HCT116 (cell line): Measurements from ENCODE around the gene IL15RA. TPM values are rescaled to one million over a fixed set of nuclear protein-coding genes. Genes with fewer than 3 reads are reported as not detected.

ENCODE experiments used
- ATAC-seq: fragments of 200-7000 bp; cut with Tn5 transposase; 2 replicates; pipeline ENCODE4 v1.9.1; 2020; ENCODE audit warnings: mild to moderate bottlenecking, moderate library complexity
- BruUV-seq: library from RNA; stranded (reverse); fragments of 400-500 nt; replicated peaks from 2 replicates; lab custom pipeline; 2021; lab: Mats Ljungman, UMichigan
- CTCF ChIA-PET: fragments of 300-600 bp; sonication (Branson Sonifier 250); formaldehyde crosslinking; loops from one replicate; lab custom pipeline; 2021; ENCODE audit warnings: antibody characterized with exemption; lab: Charles Lee
- POLR2A ChIA-PET: fragments of 300-600, 350-600 bp; sonication (Branson Sonifier 250); formaldehyde crosslinking; loops from one replicate; lab custom pipeline; 2021; ENCODE audit warnings: antibody characterized with exemption; lab: Charles Lee
- RAD21 ChIA-PET, 2 experiments: fragments of 300-600 bp; sonication (Branson Sonifier 250); formaldehyde crosslinking; loops; one replicate each; lab custom pipeline; 2023; ENCODE audit warnings: low total read pairs in 2 of 2; ENCODE audit not compliant: uncharacterized antibody in 2 of 2, unreplicated experiment in 2 of 2, low non-redundant PET in 1 of 2; lab: Charles Lee
- DNase-seq: peaks from one replicate; pipeline ENCODE4 v3.0.0-alpha.2; 2010; ENCODE audit warnings: low read depth, low spot score
- H2AFZ ChIP-seq: fragments of 200-600 bp; shearing (Covaris generic), sonication (generic); 2 replicates; pipeline ENCODE4 v1.6.1; 2017; ENCODE audit warnings: low read depth, mixed run types, mixed read lengths, antibody characterized with exemption, low read length; ENCODE audit not compliant: poor library complexity, severe bottlenecking
- H3K27ac ChIP-seq: 2 replicates; pipeline ENCODE4 v1.5.1; 2012; ENCODE audit warnings: low read depth, low read length
- H3K27me3 ChIP-seq: fragments of 200-600 bp; sonication (generic); 2 replicates; pipeline ENCODE4 v1.6.1; 2016; ENCODE audit warnings: mixed run types, low read length, mixed read lengths; ENCODE audit not compliant: insufficient read depth
- H3K36me3 ChIP-seq, 2 experiments: fragments of 200-500 bp in 1 of 2; fragments of 200-600 bp in 1 of 2; sonication (Bioruptor generic) in 1 of 2; sonication (generic) in 1 of 2; 2 replicates each; pipeline versions ENCODE4 v1.5.1 to v1.6.1; 2014 to 2016; ENCODE audit warnings: low read length in 2 of 2, inconsistent platforms in 1 of 2, mixed read lengths in 1 of 2, mixed run types in 1 of 2; ENCODE audit not compliant: insufficient read depth in 2 of 2, control insufficient read depth in 1 of 2
- H3K4me1 ChIP-seq, 2 experiments: fragments of 200-600 bp in 1 of 2; sonication (generic) in 1 of 2; 2 replicates each; pipeline versions ENCODE4 v1.5.1 to v1.6.1; 2012 to 2017; ENCODE audit warnings: low read length in 2 of 2, inconsistent platforms in 1 of 2, mild to moderate bottlenecking in 1 of 2, mixed read lengths in 1 of 2, mixed run types in 1 of 2, moderate library complexity in 1 of 2; ENCODE audit not compliant: insufficient read depth in 2 of 2, control insufficient read depth in 1 of 2
- H3K4me2 ChIP-seq: fragments of 200-600 bp; sonication (generic); 2 replicates; pipeline ENCODE4 v1.6.1; 2017; ENCODE audit warnings: mixed run types, low read length, mixed read lengths
- H3K4me3 ChIP-seq, 2 experiments: fragments of 200-600 bp in 1 of 2; sonication (generic) in 1 of 2; replicated peaks in 1 of 2; 2 replicates each; pipeline ENCODE4 v1.5.1; 2011 to 2016; ENCODE audit warnings: low read length in 2 of 2, control low read depth in 1 of 2, low read depth in 1 of 2, mild to moderate bottlenecking in 1 of 2, mixed read lengths in 1 of 2, mixed run types in 1 of 2
- H3K79me2 ChIP-seq: fragments of 200-600 bp; sonication (generic); 2 replicates; pipeline ENCODE4 v1.6.1; 2017; ENCODE audit warnings: mild to moderate bottlenecking, mixed run types, low read length, moderate library complexity, mixed read lengths; ENCODE audit not compliant: insufficient read depth
- H3K9ac ChIP-seq: fragments of 200-600 bp; sonication (generic); 2 replicates; pipeline ENCODE4 v1.6.1; 2016; ENCODE audit warnings: low read length, mixed read lengths
- H3K9me2 ChIP-seq: fragments of 200-600 bp; sonication (generic), shearing (Covaris generic); 2 replicates; pipeline ENCODE4 v1.6.1; 2017; ENCODE audit warnings: mixed run types, mild to moderate bottlenecking, moderate library complexity; ENCODE audit not compliant: insufficient read depth
- H3K9me3 ChIP-seq, 2 experiments: fragments of 200-500 bp in 1 of 2; fragments of 200-600 bp in 1 of 2; sonication (Bioruptor generic) in 1 of 2; sonication (generic) in 1 of 2; 2 replicates each; pipeline ENCODE4 v1.6.1; 2014 to 2017; ENCODE audit warnings: low read length in 2 of 2, mixed read lengths in 2 of 2, inconsistent platforms in 1 of 2, low read depth in 1 of 2, mild to moderate bottlenecking in 1 of 2, mixed run types in 1 of 2, moderate library complexity in 1 of 2; ENCODE audit not compliant: control insufficient read depth in 1 of 2, insufficient read depth in 1 of 2
- H4K20me1 ChIP-seq: fragments of 200-600 bp; sonication (generic), shearing (Covaris generic); 2 replicates; pipeline ENCODE4 v1.6.1; 2017; ENCODE audit warnings: mixed run types, mild to moderate bottlenecking, moderate library complexity; ENCODE audit not compliant: insufficient read depth
- ATF3 ChIP-seq: IDR thresholded peaks from 2 replicates; pipeline ENCODE4 v1.6.1; 2012
- CBX3 ChIP-seq: IDR thresholded peaks from 2 replicates; pipeline ENCODE4 v1.6.1; 2012; ENCODE audit warnings: low read depth
- CEBPB ChIP-seq: IDR thresholded peaks from 2 replicates; pipeline ENCODE4 v1.6.1; 2012; ENCODE audit warnings: low read depth
- CTCF ChIP-seq, 3 experiments: fragments of 200-600 bp in 1 of 3; sonication (generic) in 1 of 3; IDR thresholded peaks in 2 of 3; conservative IDR thresholded peaks in 1 of 3; 2 replicates each; pipeline ENCODE4 v1.5.1; 2012 to 2017; ENCODE audit warnings: low read depth in 2 of 3, low read length in 2 of 3, antibody characterized with exemption in 1 of 3, borderline replicate concordance in 1 of 3, control low read depth in 1 of 3, mild to moderate bottlenecking in 1 of 3, mixed read lengths in 1 of 3, mixed run types in 1 of 3, moderate library complexity in 1 of 3; ENCODE audit not compliant: insufficient read depth in 1 of 3
- EGR1 ChIP-seq: IDR thresholded peaks from 2 replicates; pipeline ENCODE4 v1.6.1; 2012; ENCODE audit warnings: low read depth
- ELF1 ChIP-seq: IDR thresholded peaks from 2 replicates; pipeline ENCODE4 v1.6.1; 2012; ENCODE audit warnings: low read depth, borderline replicate concordance
- EZH2 ChIP-seq: fragments of 200-600 bp; sonication (generic); IDR thresholded peaks from 2 replicates; pipeline ENCODE4 v1.6.1; 2017; ENCODE audit warnings: antibody characterized with exemption, mixed run types
- EZH2phosphoT487 ChIP-seq: fragments of 200-600 bp; IDR thresholded peaks from 2 replicates; pipeline ENCODE4 v1.6.1; 2018; ENCODE audit warnings: antibody characterized with exemption, borderline replicate concordance
- FOSL1 ChIP-seq: IDR thresholded peaks from 2 replicates; pipeline ENCODE4 v1.6.1; 2012; ENCODE audit warnings: low read depth
- JUND ChIP-seq: IDR thresholded peaks from 2 replicates; pipeline ENCODE4 v1.6.1; 2012
- POLR2AphosphoS5 ChIP-seq: IDR thresholded peaks from 2 replicates; pipeline ENCODE4 v1.6.1; 2011; ENCODE audit warnings: mild to moderate bottlenecking, low read depth, low read length, moderate library complexity
- REST ChIP-seq: IDR thresholded peaks from 2 replicates; pipeline ENCODE4 v1.6.1; 2012; ENCODE audit warnings: low read depth
- SIN3A ChIP-seq: IDR thresholded peaks from 2 replicates; pipeline ENCODE4 v1.6.1; 2012; ENCODE audit warnings: low read depth
- SP1 ChIP-seq: IDR thresholded peaks from 2 replicates; pipeline ENCODE4 v1.6.1; 2012; ENCODE audit warnings: low read depth
- SRF ChIP-seq: IDR thresholded peaks from 2 replicates; pipeline ENCODE4 v1.6.1; 2012; ENCODE audit warnings: low read depth
- TCF7L2 ChIP-seq: IDR thresholded peaks from 2 replicates; pipeline ENCODE4 v1.7.0; 2011; ENCODE audit warnings: borderline replicate concordance, inconsistent platforms; ENCODE audit not compliant: insufficient read depth, insufficient read length; ENCODE audit errors: extremely low read depth
- intact Hi-C: fragments of 100-400 bp; cut with micrococcal nuclease; formaldehyde crosslinking; loops from 2 replicates; pipeline ENCODE4 v1.10.0; 2022
- total RNA-seq: library from RNA; stranded (reverse); gene quantifications from one replicate; pipeline ENCODE4 v1.2.1, GENCODE V29; 2021; ENCODE audit not compliant: unreplicated experiment

Gene IL15RA
- total RNA-seq, 1 experiment from 2014 or later = 10.5 TPM

- TF ChIP-seq CTCF (IDR thresholded peaks at IDR 0.05 in 2 of 3, conservative IDR thresholded peaks at IDR 0.05 in 1 of 3; ENCODE audit: borderline replicate concordance in 1 of 3, insufficient read depth in 1 of 3, low read depth in 2 of 3, low read length in 2 of 3) = no peak
Observed at GRCh38 chr10:5915451-5915850, 61.9 kb downstream of the IL15RA start (continued).

GRCh38 chr10:5913736-5914135, 63.6 kb downstream of the IL15RA start:
- Histone ChIP-seq H4K20me1 (no peaks in the 10 kb centered on the region), H3K9me3 (no peaks in the 10 kb centered on the region), H3K4me2 (no peak overlapping the region), H3K79me2 (no peaks in the 10 kb centered on the region), H3K4me1 (no peaks in the 10 kb centered on the region), H3K9ac (no peak overlapping the region), H3K4me3 (no peak overlapping the region), H3K36me3 (peaks cover 49 to 75% of the 10 kb centered on the region in 2 experiments), H3K27ac (no peak overlapping the region), H3K27me3 (no peaks in the 10 kb centered on the region), H2AFZ (no peak overlapping the region), H3K9me2 (no peaks in the 10 kb centered on the region)
- DNase-seq (no peak), ATAC-seq (no peak)
- ChIA-PET CTCF (no interaction called here), POLR2A (no interaction called here), RAD21 (no interaction called here)
- TF ChIP-seq SP1 (no peak), TCF7L2 (no peak), EGR1 (no peak), CTCF (IDR thresholded peaks at IDR 0.05 in 2 of 3, conservative IDR thresholded peaks at IDR 0.05 in 1 of 3; ENCODE audit: borderline replicate concordance in 1 of 3, insufficient read depth in 1 of 3, low read depth in 2 of 3, low read length in 2 of 3) (no peak), SRF (no peak), ELF1 (no peak), CEBPB (no peak), EZH2 (no peak), SIN3A (no peak), ATF3 (no peak), JUND (no peak), EZH2phosphoT487 (no peak), FOSL1 (no peak), CBX3 (no peak), POLR2AphosphoS5 (no peak), REST (no peak)
- BruUV-seq = no TSS peak
- intact Hi-C loops = no loop called here
